Measurements from ENCODE around the gene NEU3. TPM values are rescaled to one million over a fixed set of nuclear protein-coding genes. Genes with fewer than 3 reads are reported as not detected.

NEU3 gene
- polyA plus RNA-seq, 3 donors from 2014 or later: 1.5 to 4.6 (median 2.0) TPM

GRCh38 chr11:75024068-75024449 is 35.3 kb downstream of the NEU3 start:
- H3K36me3 Mint-ChIP-seq: no peaks in the 10 kb centered on the region
- H3K27ac Mint-ChIP-seq: no peak overlapping the region
- H3K9me3 Mint-ChIP-seq: no peaks in the 10 kb centered on the region
- DNase-seq: no peak
- peaks cover 0 to 6% (median 3%) of the 10 kb centered on the region in 3 donors for H3K27me3 Mint-ChIP-seq (ENCODE audit: low read depth in 3 of 3)
- no peak overlapping the region for H3K4me3 Mint-ChIP-seq
- no peaks in the 10 kb centered on the region for H3K4me1 Mint-ChIP-seq

GRCh38 chr11:75024764-75025211 is 36.1 kb downstream of the NEU3 start:
- Mint-ChIP-seq H3K27me3 (ENCODE audit: low read depth in 3 of 3) (peaks cover 0 to 4% (median 3%) of the 10 kb centered on the region in 3 donors), H3K4me1 (no peaks in the 10 kb centered on the region), H3K9me3 (no peaks in the 10 kb centered on the region), H3K27ac (no peak overlapping the region), H3K4me3 (no peak overlapping the region), H3K36me3 (no peaks in the 10 kb centered on the region)
- no peak for DNase-seq

GRCh38 chr11:75025561-75025960 is 36.8 kb downstream of the NEU3 start:
- Mint-ChIP-seq H3K36me3 (no peaks in the 10 kb centered on the region), H3K27me3 (ENCODE audit: low read depth in 3 of 3) (peaks cover 0 to 3% (median 3%) of the 10 kb centered on the region in 3 donors), H3K27ac (no peak overlapping the region), H3K4me3 (no peak overlapping the region), H3K9me3 (no peaks in the 10 kb centered on the region), H3K4me1 (no peaks in the 10 kb centered on the region)
- DNase-seq: no peak

GRCh38 chr11:75028321-75028720 is 39.6 kb downstream of the NEU3 start:
- Mint-ChIP-seq H3K4me3 (no peak overlapping the region), H3K27ac (no peak overlapping the region), H3K9me3 (no peaks in the 10 kb centered on the region), H3K27me3 (ENCODE audit: low read depth in 3 of 3) (peaks cover 0 to 3% (median 3%) of the 10 kb centered on the region in 3 donors), H3K4me1 (no peaks in the 10 kb centered on the region), H3K36me3 (no peaks in the 10 kb centered on the region)
- DNase-seq: no peak

GRCh38 chr11:75028724-75029123 is 40.0 kb downstream of the NEU3 start:
- Mint-ChIP-seq H3K9me3 (no peaks in the 10 kb centered on the region), H3K27ac (no peak overlapping the region), H3K27me3 (ENCODE audit: low read depth in 3 of 3) (peaks cover 0 to 3% (median 3%) of the 10 kb centered on the region in 3 donors), H3K4me3 (no peak overlapping the region), H3K36me3 (no peaks in the 10 kb centered on the region), H3K4me1 (no peaks in the 10 kb centered on the region)
- no peak for DNase-seq

- Mint-ChIP-seq H3K4me3 (no peak overlapping the region), H3K27ac (no peak overlapping the region), H3K27me3 (ENCODE audit: low read depth in 3 of 3) (peaks cover 0 to 3% (median 3%) of the 10 kb centered on the region in 3 donors), H3K36me3 (no peaks in the 10 kb centered on the region), H3K9me3 (no peaks in the 10 kb centered on the region), H3K4me1 (no peaks in the 10 kb centered on the region)
- no peak for DNase-seq
Measured at GRCh38 chr11:75029836-75030631, 41.3 kb downstream of the NEU3 start.

- no peak overlapping the region for H3K4me3 Mint-ChIP-seq
- DNase-seq: no peak
- peaks cover 0 to 3% (median 0%) of the 10 kb centered on the region in 3 donors for H3K27me3 Mint-ChIP-seq (ENCODE audit: low read depth in 3 of 3)
- H3K27ac Mint-ChIP-seq: no peak overlapping the region
- H3K9me3 Mint-ChIP-seq: no peaks in the 10 kb centered on the region
- no peaks in the 10 kb centered on the region for H3K4me1 Mint-ChIP-seq
- no peaks in the 10 kb centered on the region for H3K36me3 Mint-ChIP-seq
Measured at GRCh38 chr11:75031224-75031753, 42.6 kb downstream of the NEU3 start.

GRCh38 chr11:75031771-75032549 is 43.2 kb downstream of the NEU3 start:
- Mint-ChIP-seq H3K27ac (no peak overlapping the region), H3K27me3 (ENCODE audit: low read depth in 3 of 3) (peaks cover 0 to 3% (median 0%) of the 10 kb centered on the region in 3 donors), H3K4me3 (no peak overlapping the region), H3K4me1 (no peaks in the 10 kb centered on the region), H3K9me3 (no peaks in the 10 kb centered on the region), H3K36me3 (no peaks in the 10 kb centered on the region)
- DNase-seq: peak; percentile 25 to 35 (median 34)

GRCh38 chr11:75032550-75032935 is 43.8 kb downstream of the NEU3 start:
- Mint-ChIP-seq H3K4me3 (no peak overlapping the region), H3K27ac (no peak overlapping the region), H3K27me3 (ENCODE audit: low read depth in 3 of 3) (no peaks in the 10 kb centered on the region), H3K9me3 (no peaks in the 10 kb centered on the region), H3K4me1 (no peaks in the 10 kb centered on the region), H3K36me3 (no peaks in the 10 kb centered on the region)
- no peak for DNase-seq

- no peaks in the 10 kb centered on the region for H3K27me3 Mint-ChIP-seq (ENCODE audit: low read depth in 3 of 3)
- H3K36me3 Mint-ChIP-seq: no peaks in the 10 kb centered on the region
- no peak overlapping the region for H3K27ac Mint-ChIP-seq
- no peaks in the 10 kb centered on the region for H3K9me3 Mint-ChIP-seq
- H3K4me3 Mint-ChIP-seq: no peak overlapping the region
- no peak for DNase-seq
- no peaks in the 10 kb centered on the region for H3K4me1 Mint-ChIP-seq
Measured at GRCh38 chr11:75033916-75034315, 45.2 kb downstream of the NEU3 start.

GRCh38 chr11:75035256-75035655 is 46.5 kb downstream of the NEU3 start:
- no peaks in the 10 kb centered on the region for H3K36me3 Mint-ChIP-seq
- no peak for DNase-seq
- no peaks in the 10 kb centered on the region for H3K4me1 Mint-ChIP-seq
- H3K27ac Mint-ChIP-seq: peak overlapping the region in 1 of 6 donors; percentile 23
- H3K9me3 Mint-ChIP-seq: no peaks in the 10 kb centered on the region
- H3K4me3 Mint-ChIP-seq: no peak overlapping the region
- no peaks in the 10 kb centered on the region for H3K27me3 Mint-ChIP-seq (ENCODE audit: low read depth in 3 of 3)

GRCh38 chr11:75035911-75036565 is 47.3 kb downstream of the NEU3 start:
- Mint-ChIP-seq H3K27ac (peak overlapping the region in 1 of 6 donors; percentile 23), H3K4me3 (no peak overlapping the region), H3K9me3 (no peaks in the 10 kb centered on the region), H3K27me3 (ENCODE audit: low read depth in 3 of 3) (no peaks in the 10 kb centered on the region), H3K4me1 (no peaks in the 10 kb centered on the region), H3K36me3 (no peaks in the 10 kb centered on the region)
- no peak for DNase-seq

- no peak for DNase-seq
- Mint-ChIP-seq H3K4me3 (no peak overlapping the region), H3K27me3 (ENCODE audit: low read depth in 3 of 3) (no peaks in the 10 kb centered on the region), H3K4me1 (no peaks in the 10 kb centered on the region), H3K9me3 (no peaks in the 10 kb centered on the region), H3K27ac (no peak overlapping the region), H3K36me3 (no peaks in the 10 kb centered on the region)
Measured at GRCh38 chr11:75040167-75040770, 51.5 kb downstream of the NEU3 start.

All from immature natural killer cell (primary cell).